Stimulated activated CD4-positive, alpha-beta T cell treated with anti-CD3 and anti-CD28 coated beads, Interleukin-12 subunit alpha, Interleukin-12 subunit beta, amount 100 ng/mL, for 48 hours (primary cell): ENCODE results near the gene RHBG.

Source experiments
- DNase-seq, 3 donors: peaks; one replicate each; pipeline ENCODE4 v3.0.0-alpha.2; 2020; ENCODE audit warnings: low read depth in 2 of 3, low spot score in 1 of 3

The RHBG gene

GRCh38 chr1:156422602-156423091 is 53.6 kb downstream of the RHBG start:
- no peak for DNase-seq

DNA sequence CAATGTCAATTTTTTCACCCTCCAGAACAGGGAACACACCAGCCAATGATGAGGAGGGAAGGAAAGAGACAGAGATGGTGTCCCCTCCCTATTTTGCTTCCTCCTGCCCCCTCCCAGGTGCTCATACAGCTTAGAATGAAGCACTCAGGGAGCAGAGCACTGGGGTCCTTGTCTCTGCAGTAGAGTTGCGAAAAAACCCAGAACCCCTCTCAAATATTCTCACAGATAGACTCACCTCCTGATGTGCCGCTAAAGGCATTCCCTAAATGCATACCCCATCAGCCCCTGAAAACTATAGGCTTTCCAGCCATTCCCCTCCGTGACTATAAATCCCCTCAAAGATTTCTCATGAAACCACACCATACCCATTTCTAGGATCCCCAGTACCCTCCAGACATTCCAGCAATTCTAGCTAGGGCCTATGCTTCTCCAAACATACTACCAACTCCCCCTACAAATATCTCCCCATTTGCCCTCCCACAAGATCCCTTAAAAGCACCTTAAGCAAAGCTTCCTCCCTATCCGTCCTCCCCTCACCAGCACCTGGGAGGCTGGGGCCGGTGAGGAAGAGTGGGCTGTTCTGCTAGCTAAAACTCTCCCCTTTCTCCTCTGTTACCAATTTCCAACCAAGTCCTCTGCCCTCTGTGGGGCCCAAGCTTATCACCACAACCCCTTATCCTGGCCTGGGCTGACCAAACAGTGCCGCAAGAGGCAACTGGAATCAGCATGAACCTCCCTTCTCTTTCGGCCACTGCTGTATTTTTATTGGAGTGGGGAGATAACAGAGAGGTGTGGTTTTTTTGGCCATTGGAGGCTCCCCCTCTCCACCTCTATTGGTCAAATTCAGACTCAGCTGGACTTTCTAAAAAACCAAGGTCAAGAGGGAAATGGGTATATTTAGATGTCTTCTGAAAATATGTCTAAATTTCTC is 54.7 kb downstream of the RHBG start:
- DNase-seq = no peak

DNA sequence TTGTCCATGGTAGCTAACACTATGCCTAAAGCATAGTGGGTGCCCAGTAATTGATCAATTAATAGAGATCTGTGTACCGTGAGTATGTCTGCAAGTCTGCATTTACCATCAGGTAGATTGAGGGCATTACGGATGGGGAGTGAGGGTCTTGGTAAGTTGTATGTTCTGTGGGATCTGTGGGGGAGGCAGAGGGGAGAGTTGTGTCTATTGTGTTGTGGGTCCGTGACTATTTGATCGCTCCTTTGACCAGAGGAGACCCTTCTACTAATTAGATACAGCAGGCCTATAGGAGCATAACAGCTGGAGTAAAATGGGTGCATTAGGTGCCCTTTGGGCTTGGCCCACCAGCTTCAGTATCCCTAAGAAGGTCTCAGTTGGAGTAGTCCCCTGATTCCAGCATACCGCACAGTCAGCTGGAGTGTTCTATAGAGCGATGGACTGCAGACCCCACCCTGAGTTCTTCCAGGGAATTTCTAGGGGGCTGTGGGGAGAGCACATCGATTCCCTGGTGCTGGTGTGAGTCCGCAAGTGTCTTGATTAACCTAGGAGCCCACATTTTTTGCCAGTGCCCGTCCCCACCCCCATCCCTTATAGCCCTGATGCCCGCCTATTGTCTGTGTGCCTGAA is 55.9 kb downstream of the RHBG start:
- DNase-seq = no peak

DNA sequence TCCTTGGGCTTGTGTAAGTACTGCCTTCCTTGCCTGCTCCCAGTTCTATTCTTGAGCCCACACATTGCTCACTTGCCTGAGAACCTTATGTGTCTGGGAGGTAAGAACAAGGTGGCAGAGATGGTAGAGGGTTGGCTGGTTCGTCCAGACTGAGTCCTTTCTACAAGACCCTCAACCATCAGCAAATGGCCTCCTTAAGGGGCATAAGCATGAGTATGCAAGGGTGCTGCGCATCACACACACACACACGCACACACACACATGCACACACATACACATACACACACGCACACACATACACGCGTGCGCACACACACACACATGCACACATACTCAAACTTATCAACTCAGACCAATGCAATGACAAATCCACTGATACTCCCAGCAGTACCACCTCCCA is 56.9 kb downstream of the RHBG start:
- DNase-seq = no peak

GRCh38 chr1:156427957-156428356 is 58.9 kb downstream of the RHBG start:
- DNase-seq = no peak

GRCh38 chr1:156428746-156429288 is 59.8 kb downstream of the RHBG start:
- DNase-seq = no peak

- DNase-seq = no peak
These were observed 60.5 kb downstream of the RHBG start for GRCh38 chr1:156429313-156430060.

DNA sequence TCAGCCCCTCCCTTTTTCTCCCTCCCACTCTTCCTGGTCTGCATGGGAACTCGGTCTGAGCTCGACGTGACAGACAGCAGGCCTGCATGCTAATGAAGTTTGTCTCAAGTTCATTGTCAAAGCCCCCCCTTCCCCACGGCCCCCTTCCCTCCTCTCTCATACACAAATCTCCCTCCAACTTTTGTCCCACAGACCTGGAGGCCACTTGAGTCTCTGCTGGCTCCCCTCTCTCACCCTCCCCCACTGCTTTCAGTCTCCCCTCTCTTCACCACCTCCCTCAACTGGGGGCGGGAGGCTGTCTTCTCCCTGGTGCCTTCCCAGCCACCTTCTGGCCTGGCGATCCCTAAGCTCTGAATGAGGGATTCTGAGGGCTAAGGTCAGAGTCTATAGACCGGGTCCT is 61.3 kb downstream of the RHBG start:
- no peak for DNase-seq

DNA sequence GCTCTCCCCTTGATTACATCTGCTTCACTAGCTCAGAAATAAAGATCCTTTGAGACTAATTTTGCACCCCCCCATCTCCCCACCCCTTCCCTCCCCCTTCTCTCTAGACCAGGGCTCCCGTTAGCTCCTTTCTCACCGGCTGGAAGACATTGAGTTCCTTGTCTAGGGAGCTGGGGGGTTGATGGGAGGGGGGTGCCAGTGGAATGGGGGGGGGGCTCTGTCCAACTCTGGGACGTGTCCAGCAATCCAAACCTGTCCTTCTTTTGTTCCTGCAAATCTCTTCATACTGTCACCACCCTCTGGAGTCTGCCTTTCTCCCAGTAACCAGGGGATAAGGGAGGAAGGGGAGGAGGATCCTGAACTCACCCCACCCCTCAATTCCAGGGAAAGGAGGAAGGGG is 61.9 kb downstream of the RHBG start:
- DNase-seq = no peak

GRCh38 chr1:156431366-156431765 is 62.4 kb downstream of the RHBG start:
- no peak for DNase-seq

GRCh38 chr1:156431769-156432668 is 63.0 kb downstream of the RHBG start:
- no peak for DNase-seq

- DNase-seq = no peak
These were observed 63.6 kb downstream of the RHBG start for GRCh38 chr1:156432669-156433018.

DNA sequence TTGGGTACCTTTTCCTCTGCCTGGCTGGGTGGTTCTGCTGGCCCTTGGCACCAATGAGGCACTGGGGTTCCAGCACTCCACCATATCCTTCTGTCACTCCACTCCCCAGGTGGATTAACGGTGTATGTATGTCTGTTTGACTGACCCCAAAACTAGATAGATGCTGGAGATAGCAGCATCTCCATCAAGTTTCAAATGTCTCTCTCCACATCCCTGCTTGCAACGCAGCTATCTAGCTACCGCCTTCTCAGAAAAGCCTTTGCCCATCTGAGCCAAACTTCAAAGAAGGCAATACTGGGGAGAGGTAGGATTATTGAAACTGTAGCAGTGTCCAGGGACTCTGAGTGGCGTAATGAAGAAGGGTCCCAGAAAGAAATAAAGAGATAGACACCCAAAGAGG is 64.0 kb downstream of the RHBG start:
- no peak for DNase-seq

DNA sequence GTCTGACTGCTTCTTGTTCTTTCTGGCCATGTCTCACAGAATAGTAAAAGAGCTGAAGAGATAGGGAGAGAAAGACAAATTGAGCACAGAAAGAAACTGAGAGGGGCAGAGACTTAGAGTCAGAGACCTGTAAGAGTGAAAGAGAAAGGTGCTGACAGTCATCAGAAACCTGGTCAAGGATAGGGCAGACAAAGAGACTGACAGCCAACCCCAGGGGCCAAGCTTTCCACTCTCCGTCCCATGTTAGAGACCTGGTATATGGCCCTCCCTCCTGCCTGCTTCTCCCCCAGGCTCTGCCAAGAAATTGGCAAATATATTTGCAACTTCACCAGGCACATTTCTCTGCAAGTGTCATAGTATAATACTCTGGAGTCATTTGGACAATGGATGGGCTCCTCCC is 64.6 kb downstream of the RHBG start:
- DNase-seq = no peak
